Activated CD8-positive, alpha-beta memory T cell treated with anti-CD3 and anti-CD28 coated beads, Interleukin-2, amount 50 U/mL, for 4 hours (primary cell): ENCODE measurements around the gene VSTM2L.

Source experiments
- DNase-seq: peaks from one replicate; pipeline ENCODE4 v3.0.0-alpha.2; 2020

VSTM2L gene

DNA sequence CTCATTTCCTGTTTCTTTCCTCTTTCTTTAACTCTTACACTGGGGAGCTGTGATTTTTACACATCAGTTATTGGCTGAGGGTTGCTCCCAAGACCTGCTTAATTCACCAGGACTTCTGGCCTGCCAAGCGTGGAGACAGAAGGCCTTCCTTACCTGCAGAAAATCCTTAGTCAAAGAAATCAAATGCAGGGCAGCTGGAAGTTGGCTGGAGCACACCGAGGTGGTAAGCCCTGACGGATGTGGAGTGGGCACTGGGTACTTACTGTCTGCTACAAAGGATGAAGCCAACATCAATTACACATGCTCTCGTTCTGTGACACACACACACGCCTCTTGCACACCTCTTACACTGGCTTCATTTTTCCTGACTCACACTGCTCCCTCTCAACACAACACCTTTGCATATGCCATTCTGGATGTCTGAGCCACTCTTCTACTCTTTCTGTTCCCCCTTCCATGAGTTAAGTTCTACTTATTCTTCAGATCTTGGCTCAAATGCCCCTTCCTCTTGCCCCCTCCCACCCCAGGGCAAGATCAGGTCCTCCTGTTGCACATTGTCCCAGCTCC is 68.7 kb downstream of the VSTM2L start:
- no peak for DNase-seq

DNA sequence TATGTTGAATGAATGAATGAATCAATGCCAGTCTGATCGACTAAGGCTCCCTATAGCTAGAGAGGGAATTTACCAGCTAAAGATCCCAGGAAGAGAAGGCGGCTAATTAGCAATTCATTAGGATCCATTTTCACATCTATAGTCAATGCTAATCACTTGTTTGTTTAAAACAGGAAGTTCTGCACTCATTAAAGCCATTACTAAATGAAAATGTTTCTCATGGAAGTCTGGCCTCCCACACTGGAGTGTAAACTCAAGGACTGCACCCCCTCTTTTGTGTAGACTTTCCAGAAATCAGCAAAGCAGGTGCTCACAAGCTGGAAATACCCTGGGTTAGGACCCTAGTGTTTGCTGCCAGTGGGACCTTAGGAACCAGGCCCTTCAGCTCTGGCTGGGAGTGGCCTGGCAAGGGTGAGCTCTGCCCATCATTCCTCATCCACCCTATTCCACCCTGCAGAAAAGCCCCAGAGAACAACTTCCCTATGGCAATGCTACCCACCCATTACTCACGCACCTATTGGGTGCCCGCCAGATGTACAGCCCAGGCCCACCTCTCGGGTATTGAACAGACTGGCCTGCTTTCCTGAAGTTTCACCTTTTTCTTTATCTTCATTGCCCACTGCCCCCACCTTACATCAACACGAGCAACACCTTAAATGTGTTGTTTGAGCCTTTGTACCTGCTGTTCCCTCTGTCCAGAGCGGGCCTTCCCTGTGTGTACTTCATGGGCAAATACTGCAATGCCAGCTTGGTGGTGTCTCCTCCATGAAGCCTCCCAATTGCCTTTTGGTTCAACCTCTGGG is 69.5 kb downstream of the VSTM2L start:
- no peak for DNase-seq

DNA sequence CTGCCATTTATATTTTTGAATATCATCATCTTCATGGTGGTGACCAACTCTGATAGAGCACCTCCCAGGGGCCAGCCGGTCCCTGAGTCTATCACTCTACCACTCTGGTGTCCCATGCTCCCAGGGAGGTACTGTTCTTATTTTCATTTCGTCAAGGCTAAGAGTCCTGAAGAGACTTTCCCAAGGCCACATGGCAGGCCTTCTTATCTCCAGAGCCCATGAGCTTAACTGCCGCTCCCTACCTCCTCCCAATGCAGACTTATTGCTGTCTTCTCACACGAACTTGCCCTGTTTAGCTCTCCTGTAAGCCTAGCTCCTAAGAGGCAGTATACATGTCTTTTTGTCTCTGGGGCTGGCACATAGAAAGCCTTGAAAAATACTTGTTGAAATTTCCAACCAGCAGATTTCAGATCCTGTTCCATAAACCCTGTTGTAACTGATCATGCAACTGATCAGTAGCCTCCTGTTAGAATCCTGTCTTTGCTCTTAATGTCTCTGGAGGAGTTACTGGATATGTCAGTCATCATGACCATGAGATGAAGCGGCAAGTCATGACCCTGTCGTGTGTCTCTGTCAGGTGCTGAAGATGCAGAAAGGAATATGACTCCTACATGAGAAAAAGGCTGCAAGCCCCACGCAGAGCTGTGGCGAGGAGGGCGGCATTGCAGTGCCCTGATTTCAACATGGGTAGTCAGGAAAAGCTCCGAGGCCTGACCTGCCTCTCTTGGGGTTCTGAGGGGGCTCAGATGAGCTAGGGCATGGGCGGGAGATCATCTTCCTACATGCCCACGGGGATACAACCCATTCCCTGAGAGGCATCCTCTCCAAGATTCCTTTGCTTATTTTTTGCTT is 70.4 kb downstream of the VSTM2L start:
- DNase-seq: no peak

DNA sequence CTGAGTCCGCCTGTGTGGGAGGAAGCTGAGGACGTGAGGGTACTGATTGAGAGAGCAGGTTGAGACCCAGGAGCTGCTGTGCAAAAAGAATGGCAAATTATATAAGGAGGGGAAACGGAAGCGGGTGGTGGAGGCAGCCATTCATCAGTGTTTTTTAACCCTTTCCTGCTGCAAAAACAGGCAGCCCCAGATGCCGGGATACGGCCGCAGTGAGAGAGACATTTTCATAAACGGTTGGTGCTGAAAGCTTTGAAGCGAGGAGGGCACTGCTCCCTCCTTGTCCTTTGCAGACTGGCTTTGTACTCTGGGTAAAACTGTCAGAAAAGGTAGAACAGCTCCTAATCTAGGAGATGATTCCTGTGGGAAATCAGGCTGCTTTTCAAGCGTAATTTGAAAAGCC is 74.0 kb downstream of the VSTM2L start:
- no peak for DNase-seq

DNA sequence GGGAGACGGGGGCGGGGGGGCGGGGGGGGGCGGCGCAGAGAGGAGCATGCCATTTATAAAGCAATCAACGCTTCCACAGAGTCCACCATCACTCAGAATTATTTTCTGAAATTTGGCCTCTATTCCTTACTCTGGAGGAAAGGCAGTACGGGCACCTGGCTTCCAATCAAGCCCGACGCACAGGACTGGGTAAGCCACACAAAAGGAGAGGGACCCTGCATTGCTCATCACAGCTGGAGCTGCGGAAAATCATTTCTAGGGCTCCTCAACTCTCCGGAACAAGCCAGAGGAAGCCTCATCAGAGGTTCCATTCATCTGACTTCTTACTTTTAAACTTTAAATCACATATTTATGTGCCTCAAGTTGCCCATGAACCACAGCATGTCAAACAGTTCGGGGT is 74.4 kb downstream of the VSTM2L start:
- no peak for DNase-seq

DNA sequence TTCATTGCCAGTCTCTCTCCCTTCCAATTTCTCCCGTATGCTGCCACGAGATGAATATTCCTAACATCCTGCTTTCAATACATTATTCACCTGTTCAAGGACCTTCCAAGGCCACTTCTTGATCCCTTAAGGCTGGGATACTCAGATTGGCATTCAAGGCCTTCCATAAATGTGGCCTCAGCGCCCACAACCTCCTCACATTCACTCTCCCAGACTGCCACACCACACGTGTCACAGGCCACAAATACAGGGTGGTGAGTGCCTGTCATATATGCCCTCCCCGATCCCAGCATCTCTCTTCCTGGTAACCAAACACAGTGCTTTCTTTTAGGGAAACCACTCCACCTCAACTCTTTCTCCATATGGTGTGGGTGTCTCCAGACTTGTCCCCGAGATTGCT is 74.9 kb downstream of the VSTM2L start:
- no peak for DNase-seq

DNA sequence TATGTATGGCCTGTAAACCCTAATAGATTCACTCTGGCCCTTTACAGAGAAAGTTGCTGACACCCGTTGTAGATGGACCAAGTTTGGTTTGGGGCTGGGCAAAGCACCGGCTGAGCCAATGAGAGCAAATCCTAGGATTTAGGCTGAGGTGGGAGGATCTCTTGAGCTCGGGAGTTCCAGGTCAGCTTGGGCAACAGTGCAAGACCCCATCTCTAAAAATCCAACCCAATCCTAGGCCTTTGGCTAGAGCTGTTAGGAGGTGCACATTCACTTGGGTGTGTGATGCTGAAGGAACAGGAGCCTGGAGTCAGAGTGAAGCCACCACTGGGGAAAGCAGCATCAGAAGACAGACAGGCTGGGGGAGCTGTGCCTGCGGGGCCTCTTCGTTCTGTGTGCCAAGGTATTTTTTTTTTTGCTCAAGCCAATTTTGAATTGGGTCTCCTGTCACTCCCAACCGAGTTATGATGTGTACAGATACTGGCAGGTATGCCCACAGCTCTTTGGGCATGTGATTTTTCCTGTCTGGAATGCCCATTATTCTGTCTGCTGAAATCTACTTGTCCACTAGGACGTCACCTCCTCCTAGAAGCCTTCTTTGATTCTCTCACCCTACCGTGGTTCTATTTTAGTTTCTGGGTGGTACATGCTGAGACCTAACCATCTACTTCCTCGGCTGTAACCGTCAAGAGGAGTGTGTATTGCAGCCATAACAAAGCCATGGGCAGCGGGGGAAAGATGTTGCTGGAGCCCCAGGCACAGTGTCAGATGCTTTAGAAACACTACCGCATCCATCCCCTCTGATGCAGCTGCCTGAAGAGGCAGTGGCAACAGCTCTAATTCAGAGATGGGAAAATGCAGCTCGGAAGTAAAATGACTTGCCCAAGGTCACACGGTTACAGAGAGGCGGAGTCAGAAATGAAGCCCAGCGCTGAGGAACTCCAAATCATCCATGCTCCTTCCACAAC is 76.4 kb downstream of the VSTM2L start:
- no peak for DNase-seq

DNA sequence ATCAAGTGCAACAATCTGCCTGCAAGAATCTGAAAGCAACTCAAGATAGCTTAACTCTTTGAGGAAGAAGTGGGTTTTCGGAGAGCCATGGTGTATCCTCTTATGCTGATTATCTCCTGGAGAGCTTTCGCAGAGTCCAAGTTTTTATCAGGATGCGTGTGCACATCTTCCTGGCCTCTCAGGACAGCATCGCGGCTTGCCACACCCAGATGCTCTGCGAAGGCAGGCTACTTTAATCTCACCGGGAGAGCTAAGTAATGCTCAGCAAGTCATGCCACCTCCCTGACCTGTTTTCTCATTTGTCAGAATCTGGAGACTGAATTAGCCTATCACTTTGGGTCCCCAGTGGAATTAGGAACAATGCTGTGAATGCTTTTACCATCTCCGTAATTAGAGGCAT is 77.5 kb downstream of the VSTM2L start:
- no peak for DNase-seq

DNA sequence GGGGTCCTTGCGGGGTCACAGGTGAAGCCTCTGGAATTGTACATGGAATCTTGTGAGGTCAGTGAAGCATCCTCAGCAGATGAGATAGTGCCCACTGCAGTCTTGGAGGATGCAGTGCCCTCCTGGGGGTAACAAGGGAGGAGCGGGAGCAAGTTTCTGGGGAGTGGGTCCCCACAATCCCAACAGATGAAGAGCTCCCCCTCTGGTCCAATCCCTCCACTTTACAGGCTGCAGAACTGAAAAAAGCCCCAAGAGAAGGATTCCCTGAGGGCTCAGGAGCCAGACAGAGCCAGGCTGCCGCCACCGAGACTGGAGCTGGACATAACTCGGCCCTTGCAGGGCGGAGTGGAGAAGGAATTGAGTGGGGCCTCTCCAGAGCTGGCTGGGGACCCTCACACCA is 77.9 kb downstream of the VSTM2L start:
- no peak for DNase-seq

DNA sequence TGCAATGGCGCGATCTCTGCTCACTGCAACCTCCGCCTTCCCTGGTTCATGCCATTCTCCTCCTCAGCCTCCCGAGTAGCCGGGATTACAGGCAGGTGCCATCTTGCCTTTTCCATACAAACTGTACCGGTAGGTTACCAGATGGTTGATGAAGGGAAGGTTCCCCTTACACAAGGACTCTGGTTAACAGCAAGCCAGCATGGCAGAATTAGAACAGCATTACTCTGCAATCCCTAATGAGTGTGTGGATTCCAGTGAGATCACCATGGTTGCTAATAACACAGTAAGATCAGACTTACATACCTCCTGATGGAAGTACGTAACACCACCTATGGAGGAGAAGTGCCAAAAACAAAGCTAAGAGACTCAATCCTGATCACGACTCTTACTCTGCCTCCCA is 78.6 kb downstream of the VSTM2L start:
- no peak for DNase-seq

DNA sequence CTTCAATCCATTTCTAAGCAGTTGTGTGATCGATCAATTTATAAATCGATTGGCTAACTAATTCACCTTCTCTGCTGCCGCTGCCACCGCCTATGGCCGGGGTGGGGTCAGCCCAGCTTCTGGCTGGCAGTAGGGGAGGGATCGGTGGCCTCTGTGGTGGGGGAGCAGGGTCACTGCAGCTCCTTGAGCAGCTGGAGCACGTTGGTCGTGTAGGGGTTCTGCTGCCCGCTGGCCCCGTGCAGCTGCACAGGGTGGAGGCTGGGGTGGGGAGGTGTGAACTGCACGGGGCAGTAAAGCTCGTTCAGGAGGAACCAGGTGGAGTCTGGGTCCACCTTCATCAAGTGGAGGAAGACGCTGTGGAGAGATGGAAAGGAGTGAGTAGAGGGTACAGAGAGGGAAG is 80.4 kb downstream of the VSTM2L start:
- no peak for DNase-seq

DNA sequence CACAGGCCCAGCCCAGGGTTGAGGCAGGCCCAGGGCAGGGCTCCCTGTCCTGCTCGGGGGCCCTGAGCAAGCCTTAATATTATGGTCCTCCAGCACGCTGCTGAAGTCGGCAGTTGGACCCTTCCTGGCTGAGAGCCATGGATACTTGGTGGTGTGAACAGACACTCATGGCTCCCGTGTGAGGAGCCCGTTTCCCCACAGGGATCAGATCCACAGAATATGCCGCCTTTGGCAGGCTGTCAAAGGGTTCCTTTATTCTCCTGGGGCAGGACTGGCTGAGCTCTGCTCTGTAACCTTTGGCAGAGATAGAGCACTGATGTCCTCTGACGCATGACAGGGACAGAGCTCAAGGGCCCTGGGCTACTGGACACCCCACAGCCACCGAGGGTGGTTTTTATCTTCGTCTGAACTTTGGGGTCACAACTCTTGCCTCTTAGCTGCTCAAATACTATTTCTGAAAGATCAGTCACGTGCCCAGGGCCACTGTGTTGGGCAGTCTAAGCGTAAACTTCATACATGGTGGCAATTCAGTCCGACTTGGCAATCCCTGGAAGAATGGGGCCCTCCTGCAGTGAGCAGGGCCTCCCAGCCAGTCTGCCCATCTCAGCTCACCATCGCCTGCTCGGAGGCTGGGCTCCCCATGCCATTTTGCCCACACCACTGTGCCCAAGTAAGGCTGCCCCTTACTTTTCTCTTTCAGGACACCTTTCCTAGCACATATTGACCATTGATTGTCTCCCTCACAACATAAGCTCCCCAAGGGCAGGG is 81.3 kb downstream of the VSTM2L start:
- no peak for DNase-seq

DNA sequence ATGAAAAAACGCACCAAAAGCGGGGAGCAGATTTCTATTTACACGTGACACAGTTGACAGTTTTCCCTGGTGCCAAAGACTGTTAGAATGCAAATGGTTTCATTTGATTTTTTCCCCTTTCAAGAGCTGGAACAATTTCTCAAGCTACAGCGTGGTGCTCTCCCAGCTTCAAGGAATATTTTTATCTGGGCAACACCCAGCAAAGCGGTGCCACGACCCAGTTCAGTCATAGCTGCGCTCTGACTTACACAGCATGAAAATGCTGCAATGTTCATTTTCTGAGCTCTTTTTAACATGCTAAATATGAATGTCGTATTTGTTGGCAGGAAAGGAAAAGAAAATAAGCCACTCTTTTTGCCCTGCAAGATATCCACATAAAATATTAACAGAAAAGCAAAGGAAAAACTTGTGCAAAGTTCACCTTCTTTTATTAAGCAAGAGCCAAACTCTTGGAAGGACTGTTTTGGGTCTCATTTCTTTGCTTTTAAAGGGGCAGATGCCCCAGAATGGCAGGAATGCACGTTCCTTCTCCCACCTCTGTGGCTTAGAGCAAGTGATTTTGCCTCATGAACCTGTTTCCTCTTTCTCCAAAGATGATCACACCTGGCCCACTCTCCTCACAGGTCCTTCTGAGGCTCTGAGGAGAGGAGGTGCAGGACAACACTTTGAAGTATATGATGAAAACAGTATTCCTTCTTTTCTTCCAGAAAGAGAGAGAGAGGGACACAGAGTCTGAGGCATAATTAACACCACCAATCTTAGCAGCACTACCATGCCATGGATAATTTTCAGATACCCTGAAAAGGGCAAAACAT is 83.3 kb downstream of the VSTM2L start:
- no peak for DNase-seq

DNA sequence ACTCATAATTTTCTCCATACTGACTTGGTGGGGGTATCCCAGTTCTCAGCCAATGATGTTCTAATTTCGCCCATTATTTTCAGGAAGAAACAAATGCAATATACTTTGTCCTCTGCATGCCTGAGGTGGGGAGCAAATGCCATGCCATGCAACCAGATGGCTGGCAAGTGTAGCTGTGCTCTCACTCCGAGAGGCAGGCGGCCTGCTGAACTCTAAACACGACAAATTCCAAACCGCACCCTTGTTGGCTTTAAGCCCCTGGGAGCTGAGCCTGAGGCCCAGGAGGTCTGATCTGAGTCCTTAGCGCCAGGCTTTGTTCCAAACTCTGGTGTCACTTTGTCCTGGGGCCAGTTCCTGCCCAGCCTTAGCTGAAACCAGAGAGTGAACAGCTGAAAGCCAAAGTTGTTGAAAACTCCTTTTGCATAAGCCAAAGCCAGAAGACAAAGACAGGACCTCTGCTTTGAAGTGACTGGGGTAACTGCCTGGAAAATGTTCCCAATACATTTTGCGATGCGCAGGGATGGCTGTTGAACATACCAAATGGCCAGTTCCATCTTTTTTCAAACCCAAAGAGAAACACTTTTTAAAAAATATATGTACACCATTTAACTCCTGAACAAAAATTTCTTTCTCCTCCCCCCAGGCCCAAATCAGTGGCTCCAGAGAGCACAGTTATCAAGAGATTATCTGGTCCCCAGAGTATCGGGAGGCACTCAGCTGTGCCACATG is 84.1 kb downstream of the VSTM2L start:
- no peak for DNase-seq

DNA sequence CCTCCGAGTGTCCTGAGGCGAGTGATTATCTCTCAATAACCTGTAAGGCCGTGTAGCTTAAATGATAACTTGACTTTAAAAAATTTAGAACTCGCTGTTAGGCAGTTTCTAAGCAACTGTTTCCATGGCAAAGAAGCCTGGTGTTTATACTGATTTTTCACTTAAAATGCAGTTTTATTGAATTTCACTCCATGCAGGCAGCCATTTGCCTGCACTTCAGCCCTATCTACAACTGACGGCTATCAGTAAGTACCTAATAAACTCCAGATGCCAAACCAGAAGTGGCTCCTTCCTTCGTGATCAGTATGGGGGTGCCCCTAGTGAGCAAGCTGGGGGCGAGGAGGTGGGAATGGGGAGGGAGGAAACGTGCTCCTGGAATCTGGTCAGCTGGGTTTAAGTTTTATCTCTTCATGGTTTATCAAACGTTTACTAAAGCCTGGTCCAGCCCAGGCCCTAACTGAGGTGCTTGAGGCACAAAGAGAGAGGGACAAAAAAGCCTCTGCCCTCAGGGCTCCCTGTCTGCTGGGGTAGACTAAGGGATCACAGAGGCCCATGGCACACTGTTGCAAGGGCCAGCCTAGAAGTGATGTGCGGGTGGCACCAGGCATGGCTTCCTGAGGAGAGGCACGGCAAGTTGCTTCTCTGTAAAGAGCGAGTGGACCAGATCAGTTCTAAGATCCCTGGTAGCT is 84.8 kb downstream of the VSTM2L start:
- DNase-seq: no peak

DNA sequence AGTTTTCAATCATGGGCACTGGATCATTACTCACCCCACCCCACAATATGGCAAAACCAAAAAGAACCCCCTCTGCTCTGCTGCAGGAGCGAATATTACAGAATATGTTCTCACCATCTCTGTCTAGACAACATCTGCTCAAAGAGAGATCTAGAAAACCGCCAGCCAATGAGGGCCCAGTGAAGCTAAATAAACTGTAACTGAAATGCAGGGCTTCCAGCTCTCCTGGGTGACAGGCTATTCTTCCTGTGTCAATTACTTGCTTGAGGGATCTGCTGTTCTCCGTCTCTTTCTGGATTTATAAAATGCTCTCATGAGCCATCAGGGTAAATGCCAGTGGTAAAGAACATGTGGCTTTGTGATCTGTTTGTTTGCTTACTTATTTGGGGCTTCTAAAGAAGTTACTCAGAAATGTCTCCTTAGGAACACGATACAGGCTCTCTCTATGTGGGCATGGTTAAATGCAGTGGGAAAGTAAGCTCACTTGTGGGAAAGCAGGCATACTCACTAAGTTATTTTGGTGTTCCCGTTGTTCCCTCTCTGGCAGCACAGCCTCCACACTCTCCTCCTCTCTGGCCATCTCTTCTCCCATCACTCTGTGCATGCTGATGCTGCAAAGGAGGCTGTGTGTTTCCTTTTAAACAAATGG is 85.5 kb downstream of the VSTM2L start:
- no peak for DNase-seq

DNA sequence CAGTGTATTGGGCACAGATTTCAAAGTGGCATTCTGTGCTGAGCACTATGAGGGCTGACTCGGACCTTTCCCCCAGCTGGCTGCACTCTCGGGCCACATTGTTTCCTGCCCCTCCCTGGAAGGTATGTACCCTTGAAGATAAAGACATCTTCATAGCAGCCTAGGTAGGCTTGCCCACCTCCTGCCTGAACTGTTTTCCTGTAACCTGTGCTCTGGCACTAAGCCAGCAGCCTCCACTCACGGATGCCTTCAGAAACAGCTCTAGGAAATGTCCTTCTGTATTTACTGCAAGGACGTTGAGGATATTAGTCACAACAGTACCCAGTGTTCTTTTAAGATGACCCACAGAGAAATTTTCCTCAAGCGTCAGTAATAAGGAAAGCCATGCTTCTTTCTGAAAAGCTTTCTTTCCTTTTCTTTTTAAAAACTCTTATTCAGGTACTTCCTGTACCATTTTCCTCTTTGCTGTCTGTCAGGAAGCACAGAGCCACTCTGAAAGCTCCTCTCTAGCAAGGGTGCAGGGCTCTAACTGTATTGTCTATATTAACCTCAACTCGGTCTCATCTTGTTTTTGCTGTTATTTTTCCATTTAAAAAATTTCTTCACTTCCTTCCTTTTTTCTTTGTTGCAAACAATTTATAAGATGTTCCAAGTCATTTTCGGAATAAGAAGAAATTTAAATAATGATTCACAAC is 86.8 kb downstream of the VSTM2L start:
- DNase-seq: no peak

DNA sequence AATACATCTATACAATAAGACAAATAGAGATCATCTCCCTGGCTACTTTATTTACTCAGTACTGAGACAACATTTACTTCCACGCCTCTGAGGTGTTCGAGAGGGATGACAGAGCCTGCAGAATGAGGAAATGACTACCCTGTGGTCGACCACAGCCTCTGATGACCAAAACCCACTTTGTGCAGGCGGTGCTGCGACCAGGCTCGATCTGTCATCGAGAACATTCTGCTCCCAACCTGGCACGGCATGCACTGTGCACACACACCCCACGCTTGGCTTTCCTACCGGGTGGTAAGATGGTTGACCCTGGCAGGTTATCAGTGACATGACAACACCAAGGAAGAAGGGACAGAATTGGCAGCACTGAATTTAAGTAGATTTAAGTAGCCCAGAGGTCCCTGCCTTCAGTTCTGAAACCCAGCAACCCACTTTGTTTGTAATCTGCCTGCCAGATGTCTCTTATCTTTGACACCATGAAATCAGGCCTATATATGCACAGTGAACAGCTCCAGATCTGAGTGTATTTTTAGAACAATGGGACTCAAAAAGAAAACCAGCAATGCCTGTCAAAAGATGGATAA is 87.7 kb downstream of the VSTM2L start:
- DNase-seq: peak; percentile 21
